GM21717 (cell line): ENCODE measurements around the gene PTPN23.
"Not testable (repeated sequence)": the region's sequence is repeated elsewhere in the genome, so short reads cannot be mapped to it uniquely, and the experiment has no call there.

Source experiments
- ATAC-seq: cut with Tn5 transposase; IDR thresholded peaks from one replicate; pipeline ENCODE4 v1.9.1; 2021; ENCODE audit warnings: mild to moderate bottlenecking, moderate library complexity; ENCODE audit not compliant: unreplicated experiment

PTPN23 gene, protein sequence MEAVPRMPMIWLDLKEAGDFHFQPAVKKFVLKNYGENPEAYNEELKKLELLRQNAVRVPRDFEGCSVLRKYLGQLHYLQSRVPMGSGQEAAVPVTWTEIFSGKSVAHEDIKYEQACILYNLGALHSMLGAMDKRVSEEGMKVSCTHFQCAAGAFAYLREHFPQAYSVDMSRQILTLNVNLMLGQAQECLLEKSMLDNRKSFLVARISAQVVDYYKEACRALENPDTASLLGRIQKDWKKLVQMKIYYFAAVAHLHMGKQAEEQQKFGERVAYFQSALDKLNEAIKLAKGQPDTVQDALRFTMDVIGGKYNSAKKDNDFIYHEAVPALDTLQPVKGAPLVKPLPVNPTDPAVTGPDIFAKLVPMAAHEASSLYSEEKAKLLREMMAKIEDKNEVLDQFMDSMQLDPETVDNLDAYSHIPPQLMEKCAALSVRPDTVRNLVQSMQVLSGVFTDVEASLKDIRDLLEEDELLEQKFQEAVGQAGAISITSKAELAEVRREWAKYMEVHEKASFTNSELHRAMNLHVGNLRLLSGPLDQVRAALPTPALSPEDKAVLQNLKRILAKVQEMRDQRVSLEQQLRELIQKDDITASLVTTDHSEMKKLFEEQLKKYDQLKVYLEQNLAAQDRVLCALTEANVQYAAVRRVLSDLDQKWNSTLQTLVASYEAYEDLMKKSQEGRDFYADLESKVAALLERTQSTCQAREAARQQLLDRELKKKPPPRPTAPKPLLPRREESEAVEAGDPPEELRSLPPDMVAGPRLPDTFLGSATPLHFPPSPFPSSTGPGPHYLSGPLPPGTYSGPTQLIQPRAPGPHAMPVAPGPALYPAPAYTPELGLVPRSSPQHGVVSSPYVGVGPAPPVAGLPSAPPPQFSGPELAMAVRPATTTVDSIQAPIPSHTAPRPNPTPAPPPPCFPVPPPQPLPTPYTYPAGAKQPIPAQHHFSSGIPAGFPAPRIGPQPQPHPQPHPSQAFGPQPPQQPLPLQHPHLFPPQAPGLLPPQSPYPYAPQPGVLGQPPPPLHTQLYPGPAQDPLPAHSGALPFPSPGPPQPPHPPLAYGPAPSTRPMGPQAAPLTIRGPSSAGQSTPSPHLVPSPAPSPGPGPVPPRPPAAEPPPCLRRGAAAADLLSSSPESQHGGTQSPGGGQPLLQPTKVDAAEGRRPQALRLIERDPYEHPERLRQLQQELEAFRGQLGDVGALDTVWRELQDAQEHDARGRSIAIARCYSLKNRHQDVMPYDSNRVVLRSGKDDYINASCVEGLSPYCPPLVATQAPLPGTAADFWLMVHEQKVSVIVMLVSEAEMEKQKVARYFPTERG (N-terminal part only)

DNA sequence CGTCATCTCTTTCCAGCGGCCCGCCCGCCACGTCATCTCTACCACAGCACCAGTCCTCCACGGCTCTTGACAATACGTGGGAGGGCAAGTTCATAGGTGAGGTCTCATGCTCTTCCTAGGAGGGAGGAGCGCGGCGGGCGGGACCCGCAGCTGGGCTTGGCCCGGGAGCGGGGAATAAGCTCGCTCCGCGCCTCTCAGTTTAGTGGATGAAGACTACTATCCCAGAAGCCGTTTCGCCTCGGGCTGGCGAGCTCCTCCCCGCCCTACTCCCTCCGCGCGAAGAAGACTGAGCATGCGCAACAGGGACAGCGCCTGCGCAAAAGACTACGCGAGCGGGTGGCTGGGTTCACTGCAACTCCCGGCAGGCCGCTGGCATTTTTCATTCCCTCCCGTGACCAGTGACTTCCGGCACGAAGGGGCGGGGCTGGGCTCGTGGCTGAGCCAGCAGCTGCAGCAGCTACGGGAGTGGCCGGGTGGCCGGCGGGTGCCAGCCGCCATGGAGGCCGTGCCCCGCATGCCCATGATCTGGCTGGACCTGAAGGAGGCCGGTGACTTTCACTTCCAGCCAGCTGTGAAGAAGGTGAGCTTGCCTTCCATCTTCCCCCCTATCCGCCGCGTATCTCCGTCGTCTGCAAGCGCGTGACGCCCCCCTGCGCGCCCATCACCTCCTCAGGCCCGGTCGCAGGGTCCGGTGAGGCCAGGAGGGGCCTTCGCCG is at the start of gene PTPN23:
TSS of gene PTPN23 (plus strand) at position 421 of the 716 bp plus-strand sequence. CDS start at position 497, 76 bp downstream.
- peak; percentile 71 for ATAC-seq

DNA sequence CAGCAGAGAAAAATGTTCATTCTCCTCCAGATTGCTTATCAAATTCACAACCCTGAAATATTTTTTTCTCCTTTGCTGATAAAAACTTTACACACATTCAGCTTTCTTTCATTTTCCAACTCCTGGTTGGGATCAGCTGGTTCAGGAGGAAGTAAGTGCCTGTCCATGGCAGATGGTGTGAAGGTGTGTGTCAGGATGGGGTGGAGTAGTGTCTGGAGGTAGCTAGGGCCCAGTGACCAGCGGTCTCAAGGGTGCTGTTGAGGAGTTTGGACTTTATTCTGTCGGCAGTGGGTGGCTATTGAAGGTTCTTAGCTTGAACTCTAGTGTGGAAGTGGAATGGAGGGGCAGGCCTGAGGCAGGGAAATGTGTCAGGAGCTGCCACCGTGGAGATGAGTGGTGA is 46.9 kb upstream of the PTPN23 start:
- no peak for ATAC-seq

DNA sequence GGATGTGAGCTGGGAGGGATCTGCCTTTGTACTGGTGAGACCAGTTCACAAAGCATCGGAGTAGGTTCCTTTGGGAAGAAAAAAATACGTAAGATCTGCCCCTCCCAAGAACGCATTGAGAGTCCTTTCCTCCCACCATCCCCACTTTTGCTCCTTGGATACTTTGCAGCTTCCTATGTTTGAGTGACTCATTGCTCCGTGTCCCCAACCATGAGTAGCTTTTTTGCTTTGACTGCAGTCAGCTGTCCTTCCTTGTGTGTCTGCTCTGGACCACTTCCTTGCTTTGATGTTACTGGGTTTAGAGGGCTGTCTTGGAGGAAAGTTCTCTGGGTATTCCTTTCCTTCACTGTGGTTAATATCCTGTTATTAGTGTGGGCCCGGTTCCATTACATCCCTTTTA is 43.2 kb upstream of the PTPN23 start:
- no peak for ATAC-seq

DNA sequence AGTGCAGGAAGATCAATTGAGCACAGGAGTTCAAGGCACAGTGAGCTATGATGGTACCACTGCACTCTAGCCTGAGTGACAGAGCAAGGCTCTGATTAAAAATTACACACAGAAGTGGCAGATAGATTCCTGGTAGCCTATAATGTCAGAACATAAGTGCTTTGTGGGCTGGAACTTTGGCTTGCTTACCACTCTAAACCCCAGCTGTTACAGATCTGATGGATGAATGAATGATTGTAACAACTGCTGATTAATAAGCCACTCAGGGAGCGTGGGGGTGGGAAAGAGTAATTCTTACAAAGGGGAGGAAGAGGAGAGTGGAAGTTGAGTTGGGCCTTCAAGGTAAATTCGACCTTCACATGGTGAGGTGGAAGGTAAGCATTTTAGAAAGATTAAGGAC is 40.9 kb upstream of the PTPN23 start:
- ATAC-seq: no peak

DNA sequence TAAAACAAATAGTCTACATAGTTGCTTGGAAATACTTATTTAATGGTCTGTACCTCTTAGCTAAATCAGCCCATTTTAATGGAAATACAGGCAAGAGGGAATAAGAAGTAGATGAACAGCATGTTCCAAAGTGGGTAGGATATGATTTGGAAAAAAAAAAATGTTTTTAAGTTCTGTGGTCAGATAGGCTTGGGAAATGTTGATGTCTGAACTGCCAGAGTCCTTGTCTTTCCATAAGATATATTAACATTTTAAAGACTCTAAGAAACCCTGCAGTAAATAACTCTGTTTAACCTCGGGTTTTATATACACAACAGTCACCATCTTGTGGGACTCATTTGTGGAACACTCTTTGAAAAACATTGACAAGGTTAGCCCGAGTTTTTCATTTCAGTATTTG is 40.0 kb upstream of the PTPN23 start:
- no peak for ATAC-seq

DNA sequence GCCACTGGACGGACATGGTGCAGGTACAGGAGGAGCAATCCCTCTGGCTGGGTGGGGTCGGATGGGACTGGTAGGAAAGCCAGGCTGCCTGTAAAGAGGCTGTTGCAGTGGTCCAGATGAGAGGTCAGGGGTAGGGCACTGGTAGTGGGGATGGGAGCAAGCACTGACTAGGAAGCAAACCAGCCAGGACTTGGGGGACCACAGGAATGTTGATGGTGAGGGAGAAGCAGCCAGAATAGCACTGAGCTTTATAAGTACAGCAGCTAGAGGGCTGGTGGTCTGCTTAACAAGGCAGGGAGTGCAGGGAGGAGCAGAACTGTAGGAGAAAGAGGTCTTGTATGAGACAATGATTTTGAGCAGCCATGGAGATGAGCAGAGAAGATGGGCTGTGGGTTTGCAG is 38.7 kb upstream of the PTPN23 start:
- no peak for ATAC-seq

DNA sequence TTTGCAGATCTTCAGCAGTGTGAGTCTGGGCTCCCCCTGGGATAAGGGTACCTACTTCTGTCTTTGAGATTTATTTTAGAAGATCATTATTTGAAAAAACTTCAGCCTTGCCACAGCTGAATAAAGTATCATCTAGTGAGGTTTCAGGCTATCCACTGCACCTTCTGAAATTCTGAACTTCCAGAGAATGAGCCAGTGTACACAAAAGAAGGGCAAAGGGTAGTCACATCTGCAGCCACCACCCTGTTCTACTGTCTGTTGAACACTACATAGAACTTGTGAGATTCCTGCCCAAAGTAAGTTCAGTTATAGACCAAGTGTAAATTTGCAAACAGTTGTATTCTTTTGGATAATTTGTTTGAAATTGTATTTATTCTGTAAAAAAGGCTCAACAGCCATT is 38.0 kb upstream of the PTPN23 start:
- ATAC-seq: no peak

DNA sequence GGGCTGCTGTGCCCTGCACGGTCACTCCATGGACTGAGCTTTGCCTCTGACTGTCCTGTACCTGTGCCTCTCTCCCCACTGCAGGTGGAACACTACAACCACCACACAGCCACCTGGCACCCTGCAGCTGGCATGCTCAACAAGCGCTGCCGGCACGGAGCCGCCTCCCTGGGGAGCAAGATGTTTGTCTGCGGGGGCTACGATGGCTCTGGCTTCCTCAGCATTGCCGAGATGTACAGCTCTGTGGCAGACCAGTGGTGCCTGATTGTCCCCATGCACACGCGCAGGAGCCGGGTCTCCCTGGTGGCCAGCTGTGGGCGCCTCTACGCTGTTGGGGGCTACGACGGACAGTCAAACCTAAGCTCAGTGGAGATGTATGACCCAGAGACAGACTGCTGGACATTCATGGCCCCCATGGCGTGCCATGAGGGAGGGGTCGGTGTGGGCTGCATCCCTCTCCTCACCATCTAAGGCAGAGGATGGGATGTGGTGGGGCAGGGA is 37.3 kb upstream of the PTPN23 start:
- ATAC-seq: no peak

DNA sequence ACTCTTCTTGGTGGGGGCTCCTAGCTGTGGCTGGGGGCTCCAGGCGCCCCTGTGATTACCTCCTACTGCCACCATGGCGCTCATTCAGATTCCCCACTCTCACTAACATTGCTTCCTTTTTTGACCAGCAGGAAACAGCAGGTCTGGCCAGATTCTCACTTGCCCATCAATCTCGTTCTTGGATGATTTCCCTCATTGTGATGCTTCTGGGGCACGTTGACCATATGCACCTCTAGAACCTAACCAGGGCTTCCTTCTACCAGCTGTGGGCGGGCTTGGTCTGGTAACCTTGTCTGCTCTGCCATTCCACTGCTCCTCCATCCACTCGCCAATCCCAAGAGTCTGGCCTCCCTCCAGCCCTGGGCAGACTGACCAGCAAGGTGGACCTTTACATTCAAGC is 35.9 kb upstream of the PTPN23 start:
- no peak for ATAC-seq

DNA sequence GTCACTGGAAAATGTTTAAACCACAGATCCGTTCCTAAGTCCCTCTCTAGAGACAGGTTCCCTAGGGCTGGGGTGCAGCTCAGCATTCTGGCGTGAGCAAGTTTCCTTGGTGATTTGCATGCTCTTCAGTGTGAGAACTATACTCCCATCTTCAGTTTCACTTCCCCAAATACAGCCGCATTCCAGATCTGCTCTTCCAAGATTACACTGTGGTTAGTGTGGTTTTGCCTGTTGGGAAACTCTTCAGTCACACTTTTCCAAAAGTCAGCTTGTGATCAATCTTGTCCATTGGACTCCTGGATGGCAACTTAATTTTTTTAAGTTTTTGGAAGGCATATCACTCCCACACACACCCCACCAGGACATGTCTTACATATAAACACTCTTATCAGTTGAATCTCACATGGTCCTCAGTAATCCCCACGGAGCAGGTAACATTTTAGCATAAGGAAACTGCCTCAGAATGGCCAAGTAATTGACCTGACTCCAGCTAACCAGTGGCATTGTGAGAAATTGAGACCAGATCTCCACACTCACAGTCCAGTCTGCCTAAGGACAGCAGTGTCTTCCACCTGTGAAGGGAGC is 33.5 kb upstream of the PTPN23 start:
- peak; percentile 81 for ATAC-seq

DNA sequence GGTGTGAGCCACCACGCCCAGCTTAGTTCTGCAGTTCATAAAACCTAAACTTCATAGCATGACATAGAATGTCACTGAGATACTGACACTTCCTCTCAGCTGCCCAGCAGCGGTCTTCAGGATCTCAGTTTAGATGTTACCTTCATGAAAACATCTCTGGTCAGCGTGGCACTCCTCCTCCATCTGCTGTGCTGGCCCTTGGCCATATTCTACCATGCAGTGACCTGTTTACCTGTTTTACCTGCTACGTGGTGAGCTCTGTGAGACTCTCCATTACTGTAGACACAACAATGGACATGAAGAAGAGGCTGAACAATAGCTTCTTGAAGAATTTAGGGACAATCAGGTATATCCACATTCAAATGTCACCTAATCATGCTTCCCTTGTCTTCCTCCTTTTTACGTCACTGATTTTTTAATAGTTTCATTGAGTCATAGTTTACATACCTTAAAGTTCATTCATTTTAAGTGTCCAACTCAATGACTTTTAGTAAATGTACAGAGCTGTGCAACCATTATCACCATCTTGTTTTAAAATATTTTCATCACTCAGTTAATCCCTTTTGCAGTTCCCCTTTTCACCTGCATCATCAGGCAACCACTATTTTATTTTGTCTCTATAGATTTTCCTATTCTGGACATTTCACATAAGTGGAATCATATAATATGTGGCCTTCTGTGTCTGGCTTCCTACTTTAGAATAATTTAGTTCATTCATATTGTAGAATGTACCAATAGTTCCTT is 32.2 kb upstream of the PTPN23 start:
- ATAC-seq: no peak

DNA sequence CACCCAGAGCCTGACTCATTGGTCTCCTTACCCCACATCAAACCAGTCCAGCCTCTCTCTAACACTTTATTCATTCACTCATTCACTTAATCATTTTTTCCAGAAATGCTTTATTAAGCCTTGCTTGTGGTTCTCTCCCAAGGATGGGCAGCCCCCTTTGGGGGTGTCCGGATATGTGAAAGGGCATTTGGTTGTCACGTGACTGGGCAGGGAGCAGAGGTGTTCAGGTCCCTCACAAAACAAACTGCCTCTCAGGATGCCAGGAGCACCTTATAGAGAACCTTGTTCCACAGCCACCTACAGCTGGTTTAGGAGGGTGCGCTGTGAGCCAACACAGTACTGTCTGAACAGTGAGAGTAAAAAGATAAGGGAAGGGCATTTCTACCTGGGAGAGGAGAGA is 25.8 kb upstream of the PTPN23 start:
- ATAC-seq: no peak

DNA sequence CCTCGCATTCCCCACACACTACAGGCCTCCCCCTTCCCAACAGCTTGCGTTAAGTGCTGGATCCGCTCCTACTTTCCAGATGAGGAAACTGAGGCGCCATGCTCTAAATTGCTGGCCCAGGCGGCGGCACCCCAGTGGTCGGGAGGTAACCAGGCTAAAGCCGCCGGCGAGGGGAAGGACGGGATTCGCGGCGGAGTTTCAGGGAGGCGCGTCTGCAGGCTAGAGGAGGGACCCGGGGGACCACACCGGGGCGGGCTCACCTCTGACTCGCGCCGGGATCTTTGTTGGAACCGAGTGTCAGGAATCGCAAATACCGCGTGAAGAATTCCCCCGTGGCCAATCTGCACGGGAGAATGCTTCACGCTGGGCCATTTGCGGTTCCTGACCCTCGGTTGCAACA is 24.6 kb upstream of the PTPN23 start:
- no peak for ATAC-seq

DNA sequence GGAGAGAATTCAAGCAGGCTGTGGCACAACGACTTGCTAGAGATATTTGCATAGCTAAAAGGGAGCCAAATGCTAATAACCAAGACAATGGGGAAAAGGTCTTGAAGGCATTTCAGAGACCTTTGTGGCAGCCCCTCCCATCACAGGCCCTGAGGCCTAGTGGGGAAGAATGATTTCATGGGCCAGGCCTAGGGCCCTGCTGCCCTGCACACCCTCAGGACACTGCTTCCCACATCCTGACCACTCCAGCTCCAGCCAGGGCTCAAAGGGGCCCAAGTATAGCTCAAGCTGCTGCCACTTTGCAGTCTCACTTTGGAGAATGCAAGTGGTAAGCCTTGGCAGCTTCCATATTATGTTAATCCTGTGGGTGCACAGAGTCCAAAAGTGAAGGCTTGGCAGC is 21.5 kb upstream of the PTPN23 start:
- no peak for ATAC-seq

DNA sequence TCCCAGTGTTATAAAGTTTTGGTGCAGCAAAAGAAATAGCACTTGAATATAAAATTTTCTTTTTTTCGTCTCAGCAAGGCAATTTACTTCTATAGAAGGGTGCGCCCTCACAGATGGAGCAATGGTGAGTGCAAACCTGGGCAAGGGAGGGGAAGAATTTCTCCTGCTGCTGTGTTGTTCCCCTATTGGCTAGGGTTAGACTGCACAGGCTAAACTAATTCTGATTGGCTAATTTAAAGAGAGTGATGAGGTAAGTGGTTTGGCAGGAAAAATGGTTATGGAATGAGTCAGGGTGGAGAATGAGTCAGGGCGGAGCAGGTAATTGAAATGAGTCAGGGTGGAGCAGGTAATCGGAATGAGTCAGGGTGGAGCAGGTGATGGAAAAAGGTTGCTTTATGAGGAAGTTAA is 20.7 kb upstream of the PTPN23 start:
- ATAC-seq: not testable (repeated sequence)

DNA sequence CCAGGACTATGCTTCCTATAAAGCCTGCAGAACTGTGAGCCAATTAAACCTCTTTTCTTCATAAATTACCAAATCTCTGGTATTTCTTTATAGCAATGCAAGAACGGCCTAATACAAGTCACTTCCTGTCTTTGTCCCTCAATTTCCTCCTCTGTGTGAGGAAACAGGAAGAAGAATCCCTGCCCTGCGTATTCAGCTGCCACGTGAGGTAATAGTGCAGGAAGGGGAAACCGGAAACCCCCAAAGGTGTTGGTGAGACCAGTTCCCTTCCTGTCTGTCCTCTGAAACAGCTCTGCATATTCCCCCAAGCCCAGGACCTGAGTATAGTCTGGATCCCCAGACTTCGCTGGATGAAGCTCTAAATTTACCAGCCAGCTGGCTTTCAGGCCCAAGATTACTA is 18.1 kb upstream of the PTPN23 start:
- ATAC-seq: no peak

DNA sequence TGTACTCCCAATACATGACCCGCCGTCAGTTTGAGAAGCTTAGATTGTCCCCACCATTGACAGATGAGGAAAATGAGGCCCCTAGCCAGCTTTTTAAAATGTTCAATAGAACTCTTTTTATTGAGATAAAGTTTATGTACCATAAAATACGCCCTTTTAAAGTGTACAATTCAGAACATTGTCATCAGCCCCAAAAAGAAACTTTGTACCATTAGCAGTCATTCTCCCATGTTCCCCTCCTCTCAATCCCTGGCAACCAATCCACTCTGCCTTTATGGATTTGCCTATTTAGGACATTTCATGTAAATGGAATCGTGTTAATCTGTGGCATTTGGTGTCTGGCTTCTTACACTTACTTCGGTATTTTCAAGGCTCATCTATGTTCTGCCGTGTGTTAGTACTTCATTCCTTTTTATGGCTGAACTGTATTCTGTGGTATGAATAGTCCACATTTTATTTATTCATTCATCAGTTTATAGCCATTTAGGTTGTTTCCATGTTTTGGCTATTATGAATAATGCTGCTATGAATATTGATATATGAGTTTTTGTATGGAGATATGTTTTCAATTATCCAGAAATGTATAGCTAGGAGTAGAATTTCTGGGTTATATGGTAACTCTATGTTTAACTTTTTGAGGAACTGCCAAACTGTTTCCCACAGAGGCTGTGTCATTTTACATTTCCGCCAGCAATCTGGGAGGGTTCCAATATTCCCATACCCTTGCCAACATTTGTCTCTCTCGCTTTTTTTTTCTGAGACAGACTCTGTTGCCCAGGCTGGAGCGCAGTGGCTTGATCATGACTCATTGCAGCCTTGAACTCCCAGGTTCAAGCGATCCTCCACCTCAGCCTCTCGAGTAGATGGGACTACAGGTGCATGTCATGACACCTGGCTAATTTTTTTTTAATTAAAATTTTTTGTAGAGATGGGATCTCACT is 15.3 kb upstream of the PTPN23 start:
- no peak for ATAC-seq

DNA sequence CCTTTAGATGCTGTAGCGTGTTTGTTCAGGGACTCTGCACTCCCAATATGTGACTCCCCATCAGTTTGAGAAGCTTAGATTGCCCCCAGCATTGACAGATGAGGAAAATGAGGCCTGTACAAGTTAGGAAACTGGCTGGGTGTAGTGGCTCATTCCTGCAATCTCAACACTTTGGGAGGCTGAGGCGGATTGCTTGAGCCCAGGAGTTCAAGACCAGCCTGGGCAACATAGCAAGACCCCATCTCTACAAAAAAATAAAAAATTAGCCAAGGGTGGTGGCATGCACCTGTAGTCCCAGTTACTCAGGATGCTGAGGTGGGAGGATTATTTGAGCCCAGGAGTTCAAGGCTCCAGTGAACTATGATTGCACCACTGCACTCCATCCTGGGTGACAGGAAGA is 14.0 kb upstream of the PTPN23 start:
- ATAC-seq: no peak
